Midbrain (tissue), 1 donor: Measurements from ENCODE around the gene BACH1.
"Not testable (repeated sequence)": the region's sequence is repeated elsewhere in the genome, so short reads cannot be mapped to it uniquely, and the experiment has no call there.

ENCODE experiments used
- DNase-seq: peaks from one replicate; lab custom pipeline; 2025; lab: John Stamatoyannopoulos, UW

BACH1 gene

GRCh38 chr21:29346771-29347170 is 48.0 kb downstream of the BACH1 start:
- DNase-seq = no peak

GRCh38 chr21:29347274-29347681 is 48.6 kb downstream of the BACH1 start:
- no peak for DNase-seq

- DNase-seq = no peak
Measured at GRCh38 chr21:29349702-29350101, 51.0 kb downstream of the BACH1 start.

DNA sequence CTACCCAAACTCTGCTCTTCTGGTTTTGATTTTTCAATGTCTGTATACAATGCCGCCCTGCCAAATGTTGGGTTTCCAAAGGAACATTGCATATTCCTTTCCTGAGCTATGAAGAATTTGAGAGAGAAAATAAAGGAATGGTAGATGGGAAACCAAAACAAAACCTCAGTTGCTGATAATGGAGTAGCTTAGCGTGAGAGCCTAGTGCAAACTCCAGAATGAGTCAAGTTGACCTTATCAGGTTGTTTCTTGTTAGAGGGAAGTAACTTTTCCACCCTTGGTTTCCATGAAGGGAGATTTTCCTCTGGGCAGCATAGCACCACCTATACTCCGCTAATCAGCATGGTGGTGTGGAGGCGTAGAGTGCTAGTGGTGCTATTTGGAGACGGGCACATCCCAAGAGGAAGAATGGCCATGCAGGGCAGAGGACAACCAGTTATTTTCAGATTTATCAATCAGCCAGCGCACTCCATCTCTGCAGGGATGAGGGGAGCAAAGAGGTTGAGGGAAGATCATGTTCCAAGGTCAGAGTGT is 51.6 kb downstream of the BACH1 start:
- DNase-seq = no peak

- DNase-seq = no peak
Measured at GRCh38 chr21:29351691-29352090, 53.0 kb downstream of the BACH1 start.

- DNase-seq = not testable (repeated sequence)
Measured at GRCh38 chr21:29355043-29355710, 56.5 kb downstream of the BACH1 start.

DNA sequence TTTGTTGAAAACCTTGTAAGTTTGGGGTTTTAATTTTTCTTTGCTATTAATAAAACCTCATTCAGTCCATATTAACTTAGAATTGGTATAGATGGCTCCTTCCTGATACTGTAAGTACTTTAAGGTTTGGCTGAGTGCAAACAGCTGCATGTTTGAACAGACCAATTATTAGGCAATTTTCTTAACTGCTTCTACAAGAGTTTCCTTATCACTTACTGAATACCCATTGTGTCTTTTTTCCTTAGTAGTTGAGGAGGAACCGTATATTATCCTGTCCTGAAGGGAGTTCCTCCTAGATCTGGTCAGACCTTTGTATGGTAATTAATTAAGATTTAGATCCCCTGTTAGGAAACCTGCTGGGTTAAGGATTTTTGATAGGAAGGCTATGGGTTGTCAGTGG is 57.6 kb downstream of the BACH1 start:
- DNase-seq = not testable (repeated sequence)

DNA sequence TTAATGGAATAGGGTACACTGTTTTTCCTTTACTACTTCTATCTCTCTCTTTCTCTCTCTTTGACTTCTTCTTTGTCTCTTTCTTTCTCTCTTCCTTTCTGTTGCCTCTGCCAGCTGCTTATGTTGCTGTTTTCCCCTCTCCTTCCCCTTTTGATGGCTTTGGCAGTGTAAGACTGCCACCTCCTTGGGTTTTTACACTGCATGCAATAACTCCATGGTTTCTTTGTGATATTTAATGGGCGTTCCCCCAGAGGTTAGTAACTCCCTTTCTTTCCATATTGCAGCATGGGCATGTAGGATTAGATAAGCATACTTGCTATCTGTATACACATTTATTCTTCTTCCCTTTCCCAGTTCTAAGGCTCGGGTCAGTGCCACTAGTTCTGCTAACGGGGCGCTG is 58.1 kb downstream of the BACH1 start:
- not testable (repeated sequence) for DNase-seq

DNA sequence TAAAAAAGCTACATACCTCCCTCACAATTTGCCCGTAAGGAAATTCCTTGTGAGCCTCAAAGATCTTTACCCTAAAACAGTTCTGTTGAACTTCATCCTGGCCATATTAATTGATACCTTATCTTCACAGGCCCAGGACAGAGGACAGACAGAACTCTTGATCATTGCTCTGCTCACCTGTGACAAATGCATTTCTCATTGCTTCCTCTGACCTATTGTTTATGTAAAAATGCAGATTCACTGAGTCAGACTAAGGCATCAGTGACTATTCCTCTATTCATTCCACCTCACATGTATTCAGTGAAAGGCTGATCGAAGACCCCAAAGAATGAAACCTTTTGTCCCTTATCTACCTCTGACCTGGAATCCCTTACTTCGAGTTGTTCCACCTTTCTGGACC is 61.0 kb downstream of the BACH1 start:
- no peak for DNase-seq

DNA sequence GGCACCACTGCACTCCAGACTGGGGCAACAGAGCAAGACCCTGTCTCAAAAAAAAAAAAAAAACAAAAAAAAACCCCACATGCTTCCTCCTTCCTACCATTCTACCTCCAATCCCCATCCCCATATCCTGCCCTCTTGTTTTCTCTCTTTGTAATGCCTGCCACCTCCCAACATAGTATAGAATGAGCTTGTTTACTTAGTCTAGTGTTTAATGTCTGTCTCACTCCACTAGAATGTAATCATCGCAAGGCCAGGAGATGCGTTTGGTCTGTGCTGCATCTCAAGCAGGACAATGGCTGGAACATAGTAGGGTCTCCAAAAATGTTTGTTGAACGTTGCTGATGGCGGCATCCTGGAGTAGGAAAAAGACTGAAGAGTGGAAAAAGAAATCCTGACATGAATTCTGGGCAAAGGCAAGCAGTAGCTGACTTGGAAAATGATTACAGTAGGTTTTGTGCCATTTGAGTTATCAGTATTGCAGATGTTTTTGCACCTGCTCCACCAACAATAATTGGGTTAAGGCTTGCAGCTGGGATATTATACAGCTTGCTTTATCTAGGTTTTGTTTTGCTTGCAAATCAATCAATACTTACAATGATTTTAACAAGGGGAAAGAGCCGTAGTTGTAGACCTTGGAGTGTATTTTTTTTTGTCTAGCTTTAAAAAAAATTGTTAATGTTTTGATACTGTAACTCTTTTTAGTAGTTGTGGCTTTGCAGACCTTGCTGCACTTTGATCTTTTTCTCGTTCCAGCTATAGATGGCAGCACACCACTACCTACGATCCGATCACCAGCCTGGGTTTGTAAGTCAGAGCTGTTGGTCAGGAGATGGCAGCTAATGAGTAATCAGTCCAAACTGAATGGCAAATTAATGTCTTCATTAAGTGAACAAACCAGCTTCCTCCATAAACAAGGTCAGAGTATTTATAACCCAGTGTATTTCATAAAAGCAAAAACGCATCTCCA is 62.4 kb downstream of the BACH1 start:
- peak; percentile 44 for DNase-seq

DNA sequence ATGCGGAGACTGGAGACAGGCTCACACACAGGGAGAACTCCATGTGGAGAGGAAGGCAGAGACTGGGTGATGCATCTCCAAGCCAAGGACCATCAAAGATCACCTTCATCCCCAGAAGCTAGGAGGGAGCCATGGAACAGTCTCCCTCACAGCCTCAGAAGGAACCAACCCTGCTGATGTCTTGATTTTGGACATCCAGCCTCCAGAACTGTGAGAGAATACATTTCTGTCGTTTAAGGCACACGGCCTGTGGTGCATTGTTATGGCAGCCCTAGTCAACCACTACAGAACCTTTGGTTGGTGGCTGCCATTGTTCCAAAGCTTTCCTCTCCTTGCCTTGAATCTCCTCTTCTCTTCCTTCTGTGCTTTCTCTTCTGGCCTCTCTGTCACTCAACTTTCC is 64.0 kb downstream of the BACH1 start:
- DNase-seq = no peak

- no peak for DNase-seq
Measured at GRCh38 chr21:29365661-29366265, 67.0 kb downstream of the BACH1 start.

GRCh38 chr21:29366532-29366931 is 67.8 kb downstream of the BACH1 start:
- no peak for DNase-seq

DNA sequence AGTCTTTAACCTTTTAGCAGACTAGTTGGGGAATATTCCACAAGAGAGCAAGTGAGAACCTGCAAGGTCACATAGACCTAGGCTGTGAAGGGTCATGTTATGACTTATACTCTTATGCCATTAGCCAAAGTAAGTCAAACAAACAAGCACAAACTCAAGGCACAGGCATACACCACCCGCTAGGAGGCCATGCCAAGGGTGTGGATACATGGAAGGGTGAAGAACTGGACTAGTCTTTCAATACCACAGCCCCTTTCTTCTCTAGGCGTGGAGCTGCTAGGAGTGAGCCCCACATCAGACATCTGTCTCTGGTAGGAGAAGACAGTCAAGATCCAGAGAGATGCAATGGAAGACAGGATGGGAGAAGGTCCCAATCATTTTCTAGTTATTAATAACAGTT is 68.6 kb downstream of the BACH1 start:
- no peak for DNase-seq

DNA sequence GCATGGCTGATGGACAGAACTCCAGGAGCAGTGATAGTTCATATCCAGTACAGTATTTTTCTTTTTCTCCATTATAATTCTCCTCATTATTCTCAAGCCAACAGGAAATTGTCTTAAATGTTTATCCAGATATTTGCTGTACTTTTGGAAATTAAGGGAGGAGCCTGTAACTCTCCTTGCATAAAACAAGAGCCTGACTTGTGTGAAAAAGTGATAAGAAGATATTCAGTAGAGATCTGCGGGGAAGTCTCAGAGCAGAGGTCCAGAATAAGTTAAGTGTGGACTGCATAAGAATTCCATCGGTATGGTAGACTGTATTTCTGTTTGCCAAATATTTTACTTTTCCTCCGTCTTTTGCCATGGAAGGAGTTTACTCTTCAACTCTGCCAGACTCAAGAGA is 70.2 kb downstream of the BACH1 start:
- DNase-seq = no peak

GRCh38 chr21:29371464-29371863 is 72.7 kb downstream of the BACH1 start:
- DNase-seq = no peak

DNA sequence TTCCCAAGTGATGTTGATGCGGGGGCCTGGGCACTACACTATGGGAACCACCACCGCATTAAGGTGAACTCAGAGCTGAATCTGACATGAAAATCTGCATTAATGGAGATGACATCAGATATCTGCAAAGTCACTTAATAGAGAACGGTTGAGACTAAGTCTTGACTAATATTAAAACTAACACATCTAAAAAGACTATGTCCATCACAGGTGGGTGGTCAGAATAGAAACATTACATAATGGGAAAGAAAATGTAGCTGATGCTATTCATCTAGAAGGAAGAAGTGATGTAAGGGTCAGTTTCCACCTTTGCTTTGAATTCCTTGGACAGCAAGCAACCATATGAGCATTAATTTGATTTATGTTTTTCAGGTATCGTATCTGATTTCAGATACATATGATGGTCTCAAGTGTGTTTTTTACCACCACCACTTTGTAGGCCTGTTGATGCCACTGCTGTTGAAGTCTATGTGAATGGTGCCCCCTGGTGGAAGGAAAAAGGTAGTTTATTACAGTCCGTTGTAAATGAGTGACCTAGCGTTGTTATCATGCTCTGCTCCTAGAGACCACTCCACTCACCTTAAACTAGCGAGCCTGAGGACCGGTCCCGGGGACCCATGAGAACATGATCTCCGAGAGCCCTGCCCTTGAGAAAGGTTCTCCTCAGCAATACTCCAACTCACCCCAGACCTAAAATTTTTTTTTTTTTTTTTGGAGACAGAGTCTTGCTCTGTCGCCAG is 73.5 kb downstream of the BACH1 start:
- peak; percentile 80 for DNase-seq

DNA sequence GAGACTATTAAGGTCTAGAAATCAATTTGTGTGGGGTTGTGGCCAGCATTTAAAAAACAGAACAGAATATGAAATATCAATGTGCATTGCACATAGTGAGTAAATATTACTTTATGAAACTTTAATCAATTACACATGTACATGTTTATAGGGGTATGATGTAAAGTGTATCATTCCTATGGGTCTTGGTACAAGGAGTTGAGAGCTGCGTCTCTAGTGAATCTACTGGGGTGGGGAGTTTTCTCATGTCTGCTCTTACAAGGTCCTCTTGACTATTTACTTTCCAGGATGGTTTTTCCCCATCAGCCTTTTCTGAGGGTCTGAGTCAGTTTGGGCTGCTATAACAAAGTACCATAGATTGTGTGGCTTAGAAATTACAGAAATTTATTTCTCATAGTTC is 75.8 kb downstream of the BACH1 start:
- no peak for DNase-seq

DNA sequence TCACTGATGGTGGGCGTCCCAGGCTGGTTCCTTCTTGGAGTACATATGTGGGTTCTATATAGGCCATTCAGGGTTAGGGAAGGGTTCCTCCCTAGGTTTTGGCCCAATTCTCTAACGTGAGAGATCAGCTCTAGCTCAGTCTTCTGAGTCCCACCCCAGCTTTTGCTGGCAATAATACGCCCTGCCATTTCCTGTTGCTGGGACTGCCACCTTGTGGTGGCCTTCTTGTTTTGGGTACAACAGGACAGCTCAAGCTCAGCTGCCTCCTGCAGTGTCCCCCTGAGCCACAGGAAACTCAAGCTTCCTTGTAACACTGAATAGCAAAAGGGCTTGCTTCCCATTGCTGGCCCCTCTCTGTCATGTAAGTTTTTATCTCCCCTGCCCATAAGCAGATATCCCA is 77.8 kb downstream of the BACH1 start:
- no peak for DNase-seq

GRCh38 chr21:29377266-29377665 is 78.5 kb downstream of the BACH1 start:
- no peak for DNase-seq

- DNase-seq = no peak
Measured at GRCh38 chr21:29378832-29379231, 80.1 kb downstream of the BACH1 start.

- DNase-seq = no peak
Measured at GRCh38 chr21:29379517-29380054, 80.9 kb downstream of the BACH1 start.
